Astrocyte (in vitro differentiated cells and primary cell): Measurements from ENCODE around the gene GPD1. TPM values are rescaled to one million over a fixed set of nuclear protein-coding genes. Genes with fewer than 3 reads are reported as not detected.
A peak's percentile ranks its signal among the peaks of the same experiment; 100 is the strongest.
"Not testable (repeated sequence)": the region's sequence is repeated elsewhere in the genome, so short reads cannot be mapped to it uniquely, and the experiment has no call there.

ENCODE experiments used
- DNase-seq: peaks from one replicate; pipeline ENCODE4 v3.0.0-alpha.2; 2010; ENCODE audit warnings: low read depth
- FAIRE-seq: peaks from 2 replicates; lab custom pipeline; 2011; peaks lifted over from hg19 to GRCh38; lab: Jason Lieb, UNC
- H2AFZ ChIP-seq: 2 replicates; pipeline ENCODE4 v1.6.0; 2012; ENCODE audit warnings: low read depth, low read length, inconsistent platforms
- H3K27ac ChIP-seq: 2 replicates; pipeline ENCODE4 v1.5.1; 2011; ENCODE audit warnings: low read depth, low read length, inconsistent platforms
- H3K27me3 ChIP-seq: 2 replicates; pipeline ENCODE4 v1.6.0; 2011; ENCODE audit warnings: low read length, inconsistent platforms; ENCODE audit not compliant: insufficient read depth
- H3K36me3 ChIP-seq: 2 replicates; pipeline ENCODE4 v1.5.1; 2011; ENCODE audit warnings: low read length, inconsistent platforms; ENCODE audit not compliant: insufficient read depth
- H3K4me1 ChIP-seq: 2 replicates; pipeline ENCODE4 v1.5.1; 2011; ENCODE audit warnings: low read length, inconsistent platforms; ENCODE audit not compliant: insufficient read depth
- H3K4me2 ChIP-seq: 2 replicates; pipeline ENCODE4 v1.6.0; 2012; ENCODE audit warnings: low read length, inconsistent platforms
- H3K4me3 ChIP-seq: 2 replicates; pipeline ENCODE4 v1.5.1; 2011; ENCODE audit warnings: low read depth, mild to moderate bottlenecking, low read length, inconsistent platforms; ENCODE audit not compliant: insufficient read depth
- H3K79me2 ChIP-seq: 2 replicates; pipeline ENCODE4 v1.6.0; 2012; ENCODE audit warnings: mild to moderate bottlenecking, low read length, inconsistent platforms; ENCODE audit not compliant: insufficient read depth
- H3K9ac ChIP-seq: 2 replicates; pipeline ENCODE4 v1.6.0; 2012; ENCODE audit warnings: mild to moderate bottlenecking, low read length, inconsistent platforms
- H3K9me3 ChIP-seq: 2 replicates; pipeline ENCODE4 v1.5.1; 2012; ENCODE audit warnings: low read depth, mild to moderate bottlenecking, low read length, inconsistent platforms; ENCODE audit not compliant: insufficient read depth
- H4K20me1 ChIP-seq: 2 replicates; pipeline ENCODE4 v1.6.0; 2012; ENCODE audit warnings: low read length, inconsistent platforms; ENCODE audit not compliant: insufficient read depth
- H3K27ac Mint-ChIP-seq: one replicate; pipeline ENCODE4 v1.8.0; 2021; ENCODE audit warnings: mild to moderate bottlenecking, mixed read lengths; ENCODE audit not compliant: unreplicated experiment
- H3K27me3 Mint-ChIP-seq: one replicate; pipeline ENCODE4 v1.8.0; 2021; ENCODE audit warnings: low read depth, mixed read lengths; ENCODE audit not compliant: unreplicated experiment
- H3K36me3 Mint-ChIP-seq: one replicate; pipeline ENCODE4 v1.8.0; 2021; ENCODE audit warnings: low read depth, mixed read lengths; ENCODE audit not compliant: unreplicated experiment
- H3K4me1 Mint-ChIP-seq: one replicate; pipeline ENCODE4 v1.8.0; 2021; ENCODE audit warnings: low read depth, mixed read lengths; ENCODE audit not compliant: unreplicated experiment
- H3K4me3 Mint-ChIP-seq: one replicate; pipeline ENCODE4 v1.8.0; 2021; ENCODE audit warnings: mild to moderate bottlenecking, moderate library complexity, mixed read lengths; ENCODE audit not compliant: unreplicated experiment
- H3K9me3 Mint-ChIP-seq: one replicate; pipeline ENCODE4 v1.8.0; 2021; ENCODE audit warnings: mild to moderate bottlenecking, mixed read lengths; ENCODE audit not compliant: unreplicated experiment
- EZH2 ChIP-seq: IDR thresholded peaks from 2 replicates; pipeline ENCODE4 v1.6.1; 2012; ENCODE audit warnings: mild to moderate bottlenecking, low read length, inconsistent platforms; ENCODE audit not compliant: insufficient read depth
- total RNA-seq: library from RNA; stranded (reverse); gene quantifications from 2 replicates; pipeline ENCODE4 v1.2.1, GENCODE V29; 2021
- TF ChIP-seq, protein P1 (sequence below): IDR thresholded peaks from 2 replicates; pipeline ENCODE4 v1.5.1; 2011; ENCODE audit warnings: low read depth, mild to moderate bottlenecking, inconsistent platforms, low read length, moderate library complexity; ENCODE audit not compliant: insufficient read depth

GPD1 gene
- total RNA-seq, 1 donor from 2014 or later: 0.59 TPM

DNA sequence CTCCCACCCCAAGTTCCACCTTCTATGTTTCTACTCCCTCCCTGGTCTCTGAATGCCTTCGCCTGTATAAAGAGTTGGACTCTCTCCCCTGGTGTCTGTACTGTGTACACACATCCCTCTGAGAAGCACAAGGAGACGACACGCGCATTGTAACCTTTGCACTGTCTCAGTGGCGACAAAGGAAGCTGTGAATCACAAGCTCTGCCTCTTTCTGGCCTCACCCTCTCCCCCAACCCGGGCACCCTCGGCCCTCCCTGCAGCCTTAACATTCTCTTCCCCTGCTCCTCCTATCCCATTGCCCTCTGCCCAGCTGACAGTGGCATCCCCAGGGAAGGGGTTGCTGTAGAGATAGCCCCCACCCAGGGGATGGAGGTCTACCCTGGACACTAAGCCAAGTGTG lies 21.2 kb upstream of the GPD1 start:
- DNase-seq (no peak), FAIRE-seq (no peak)
- Histone ChIP-seq H3K4me2 (no peak overlapping the region), H3K36me3 (peaks cover 12% of the 10 kb centered on the region), H3K4me1 (peaks cover 24% of the 10 kb centered on the region), H3K27me3 (no peaks in the 10 kb centered on the region), H4K20me1 (peaks cover 18% of the 10 kb centered on the region), H3K27ac (no peak overlapping the region), H3K79me2 (peaks cover 20% of the 10 kb centered on the region), H3K9ac (no peak overlapping the region), H3K9me3 (no peaks in the 10 kb centered on the region), H3K4me3 (no peak overlapping the region), H2AFZ (no peak overlapping the region)
- peaks cover 17% of the 10 kb centered on the region for H3K4me1 Mint-ChIP-seq
- peak overlapping the region; percentile 40 for H3K4me3 Mint-ChIP-seq
- no peak overlapping the region for H3K27ac Mint-ChIP-seq
- peaks cover 16% of the 10 kb centered on the region for H3K27me3 Mint-ChIP-seq
- H3K9me3 Mint-ChIP-seq: no peaks in the 10 kb centered on the region
- TF ChIP-seq, protein P1, sequence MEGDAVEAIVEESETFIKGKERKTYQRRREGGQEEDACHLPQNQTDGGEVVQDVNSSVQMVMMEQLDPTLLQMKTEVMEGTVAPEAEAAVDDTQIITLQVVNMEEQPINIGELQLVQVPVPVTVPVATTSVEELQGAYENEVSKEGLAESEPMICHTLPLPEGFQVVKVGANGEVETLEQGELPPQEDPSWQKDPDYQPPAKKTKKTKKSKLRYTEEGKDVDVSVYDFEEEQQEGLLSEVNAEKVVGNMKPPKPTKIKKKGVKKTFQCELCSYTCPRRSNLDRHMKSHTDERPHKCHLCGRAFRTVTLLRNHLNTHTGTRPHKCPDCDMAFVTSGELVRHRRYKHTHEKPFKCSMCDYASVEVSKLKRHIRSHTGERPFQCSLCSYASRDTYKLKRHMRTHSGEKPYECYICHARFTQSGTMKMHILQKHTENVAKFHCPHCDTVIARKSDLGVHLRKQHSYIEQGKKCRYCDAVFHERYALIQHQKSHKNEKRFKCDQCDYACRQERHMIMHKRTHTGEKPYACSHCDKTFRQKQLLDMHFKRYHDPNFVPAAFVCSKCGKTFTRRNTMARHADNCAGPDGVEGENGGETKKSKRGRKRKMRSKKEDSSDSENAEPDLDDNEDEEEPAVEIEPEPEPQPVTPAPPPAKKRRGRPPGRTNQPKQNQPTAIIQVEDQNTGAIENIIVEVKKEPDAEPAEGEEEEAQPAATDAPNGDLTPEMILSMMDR: no peak
- TF ChIP-seq EZH2: no peak
- peaks cover 4% of the 10 kb centered on the region for H3K36me3 Mint-ChIP-seq

DNA sequence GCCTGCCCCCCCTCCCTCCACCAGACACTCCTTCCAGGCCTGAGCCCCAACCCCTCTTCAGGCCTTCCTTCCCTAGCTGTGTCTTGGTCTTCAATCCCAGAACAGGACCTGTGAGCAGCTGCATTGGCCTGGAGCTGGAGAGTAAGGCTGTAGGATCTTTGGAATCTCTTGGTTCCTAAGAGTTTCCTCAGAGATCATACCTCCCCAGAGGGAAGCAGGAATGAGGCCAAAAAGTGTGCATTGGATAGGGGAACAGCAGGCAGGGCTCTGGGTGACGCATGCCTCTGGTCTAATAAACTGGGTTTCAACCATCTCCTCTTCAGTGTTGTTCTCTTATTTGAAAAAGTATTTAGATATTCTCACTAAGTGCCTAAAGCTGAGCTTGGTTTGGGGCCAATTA lies 20.5 kb upstream of the GPD1 start:
- H3K4me2 ChIP-seq: no peak overlapping the region
- FAIRE-seq: no peak
- no peak for DNase-seq
- Mint-ChIP-seq H3K4me1 (peaks cover 23% of the 10 kb centered on the region), H3K27ac (peak overlapping the region; percentile 66), H3K36me3 (peaks cover 4% of the 10 kb centered on the region), H3K4me3 (peak overlapping the region; percentile 82), H3K27me3 (peaks cover 11% of the 10 kb centered on the region), H3K9me3 (no peaks in the 10 kb centered on the region)
- no peak overlapping the region for H2AFZ ChIP-seq
- peaks cover 20% of the 10 kb centered on the region for H3K79me2 ChIP-seq
- TF ChIP-seq EZH2: no peak
- TF ChIP-seq, protein P1: no peak
- peaks cover 15% of the 10 kb centered on the region for H3K36me3 ChIP-seq
- H4K20me1 ChIP-seq: peaks cover 24% of the 10 kb centered on the region
- no peak overlapping the region for H3K9ac ChIP-seq
- no peak overlapping the region for H3K4me3 ChIP-seq
- H3K9me3 ChIP-seq: no peaks in the 10 kb centered on the region
- H3K4me1 ChIP-seq: peaks cover 31% of the 10 kb centered on the region
- no peaks in the 10 kb centered on the region for H3K27me3 ChIP-seq
- H3K27ac ChIP-seq: no peak overlapping the region

DNA sequence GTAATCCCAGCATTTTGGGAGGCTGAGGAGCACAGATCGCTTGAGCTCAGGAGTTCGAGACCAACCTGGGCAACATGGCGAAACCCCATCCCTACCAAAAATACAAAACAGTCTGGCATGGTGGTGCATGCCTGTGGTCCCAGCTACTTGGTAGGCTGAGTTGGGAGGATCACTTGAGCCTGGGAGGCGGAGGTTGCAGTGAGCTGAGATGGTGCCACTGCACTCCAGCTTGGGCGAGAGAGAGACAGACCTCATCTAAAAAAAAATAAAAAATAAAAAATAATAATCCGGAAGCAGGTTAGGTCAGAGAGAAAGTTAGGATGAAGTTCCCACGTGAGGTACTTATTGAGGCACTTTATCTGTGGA lies 19.4 kb upstream of the GPD1 start:
- not testable (repeated sequence) for DNase-seq, FAIRE-seq, H3K27me3 ChIP-seq, H3K36me3 Mint-ChIP-seq, H3K27me3 Mint-ChIP-seq, H3K9me3 Mint-ChIP-seq, H3K9me3 ChIP-seq
- peak overlapping the region; percentile 97 for H3K4me2 ChIP-seq
- H3K79me2 ChIP-seq: peaks cover 22% of the 10 kb centered on the region
- H2AFZ ChIP-seq: peak overlapping the region; percentile 92
- H4K20me1 ChIP-seq: peaks cover 32% of the 10 kb centered on the region
- Mint-ChIP-seq H3K4me3 (peak overlapping the region; percentile 91), H3K27ac (peak overlapping the region; percentile 88), H3K4me1 (peaks cover 29% of the 10 kb centered on the region)
- peak overlapping the region; percentile 94 for H3K4me3 ChIP-seq
- peak overlapping the region; percentile 74 for H3K27ac ChIP-seq
- H3K9ac ChIP-seq: peak overlapping the region; percentile 89
- H3K36me3 ChIP-seq: peaks cover 26% of the 10 kb centered on the region
- H3K4me1 ChIP-seq: peaks cover 38% of the 10 kb centered on the region
